HG03175 (cell line): ENCODE data around the gene SREBF2.
A peak's percentile ranks its signal among the peaks of the same experiment; 100 is the strongest.
"Not testable (repeated sequence)": the region's sequence is repeated elsewhere in the genome, so short reads cannot be mapped to it uniquely, and the experiment has no call there.

ENCODE experiments used
- ATAC-seq: cut with Tn5 transposase; IDR thresholded peaks from one replicate; pipeline ENCODE4 v1.9.1; 2021; ENCODE audit warnings: mild to moderate bottlenecking, moderate library complexity; ENCODE audit not compliant: unreplicated experiment

SREBF2 gene

DNA sequence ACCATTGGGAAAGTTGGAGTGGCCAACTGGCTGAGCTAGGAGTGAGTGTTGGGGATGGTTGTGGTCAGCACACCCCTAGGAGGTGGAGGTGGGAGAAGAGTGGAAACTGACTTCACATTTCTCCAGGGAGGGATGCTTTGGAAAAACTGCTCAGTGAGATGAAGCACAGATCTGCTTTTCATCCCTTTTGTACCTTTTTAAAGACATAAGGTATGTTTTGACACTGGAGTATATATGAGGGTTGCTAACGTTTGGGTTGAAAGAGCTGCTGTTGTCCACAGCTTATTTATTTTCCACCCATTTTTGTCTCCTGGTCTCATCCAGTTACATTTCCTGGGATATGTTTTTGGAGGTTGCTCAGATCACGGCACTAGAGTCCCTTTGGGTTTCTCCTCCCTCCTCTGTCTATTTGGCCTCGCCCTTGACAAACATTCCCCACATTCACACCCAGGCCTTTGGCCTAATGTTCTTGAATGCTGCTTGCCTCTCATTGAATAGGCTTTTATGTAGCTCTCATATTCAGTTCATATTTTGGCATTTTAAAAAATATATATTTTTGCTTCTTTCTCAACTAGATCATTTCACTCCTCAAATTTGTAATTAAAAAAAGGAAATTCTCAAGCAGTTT lies 8.3 kb downstream of the SREBF2 start:
- no peak for ATAC-seq

DNA sequence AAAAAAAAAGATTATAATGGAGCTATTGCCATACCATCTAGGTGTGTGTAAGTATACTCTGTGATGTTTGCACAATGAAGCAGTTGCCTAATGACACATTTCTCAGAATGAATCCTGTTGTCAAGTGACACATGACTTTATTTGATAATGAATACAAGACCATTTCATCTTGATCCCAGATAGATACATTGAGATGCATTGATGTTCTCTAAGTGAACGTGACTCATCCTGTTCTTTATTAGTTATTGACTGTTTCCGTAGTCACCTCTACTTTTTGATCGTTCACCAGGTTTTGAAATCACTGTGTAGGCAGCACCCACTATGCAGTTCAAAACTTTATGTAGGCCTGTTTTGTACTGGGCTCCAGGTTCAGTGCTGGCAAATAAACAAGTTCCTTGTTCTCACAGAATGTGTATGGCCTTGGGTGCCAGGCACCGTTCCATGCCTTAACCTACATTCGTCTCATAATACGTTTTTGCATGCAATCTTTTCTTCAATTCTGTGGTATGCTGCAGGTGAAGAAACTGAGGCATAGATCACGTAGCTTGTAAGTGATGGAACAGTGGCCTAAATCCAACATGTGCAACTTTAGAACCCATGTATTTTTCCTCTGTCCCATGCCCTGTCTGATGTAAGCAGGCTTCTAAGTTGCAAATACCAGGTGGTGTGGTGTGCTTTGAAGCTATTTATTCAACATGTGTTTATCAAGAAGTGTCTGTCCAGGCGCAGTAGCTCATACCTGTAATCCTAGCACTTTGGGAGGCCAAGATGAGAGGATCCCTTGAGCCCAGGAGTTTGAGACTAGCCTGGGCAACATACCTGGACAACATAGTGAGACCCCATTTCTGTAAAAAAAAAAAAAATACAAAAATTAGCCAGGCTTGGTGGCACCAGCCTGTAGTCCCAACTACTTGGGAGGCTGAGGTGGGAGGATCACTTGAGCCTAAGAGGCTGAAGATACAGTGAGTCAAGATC lies 10.4 kb downstream of the SREBF2 start:
- ATAC-seq, result no peak

DNA sequence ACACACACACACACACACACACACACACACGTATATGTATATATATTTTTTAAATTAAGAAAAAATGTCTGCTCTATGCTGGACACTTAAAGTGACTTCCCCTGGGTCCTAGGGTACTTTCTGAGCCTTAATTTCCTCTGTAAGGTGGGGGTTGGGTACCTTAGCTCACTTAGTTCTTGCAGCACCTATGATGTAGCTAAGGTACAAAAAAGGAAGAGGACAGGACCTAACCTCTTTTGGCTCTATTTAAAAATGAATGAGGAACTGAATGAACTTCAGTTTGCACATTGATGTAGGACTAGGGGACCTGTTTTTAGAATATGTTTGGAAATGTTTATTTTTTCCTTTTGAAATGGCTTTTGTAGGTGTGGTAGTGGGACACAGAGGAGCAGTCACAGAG lies 11.1 kb downstream of the SREBF2 start:
- ATAC-seq, result no peak

DNA sequence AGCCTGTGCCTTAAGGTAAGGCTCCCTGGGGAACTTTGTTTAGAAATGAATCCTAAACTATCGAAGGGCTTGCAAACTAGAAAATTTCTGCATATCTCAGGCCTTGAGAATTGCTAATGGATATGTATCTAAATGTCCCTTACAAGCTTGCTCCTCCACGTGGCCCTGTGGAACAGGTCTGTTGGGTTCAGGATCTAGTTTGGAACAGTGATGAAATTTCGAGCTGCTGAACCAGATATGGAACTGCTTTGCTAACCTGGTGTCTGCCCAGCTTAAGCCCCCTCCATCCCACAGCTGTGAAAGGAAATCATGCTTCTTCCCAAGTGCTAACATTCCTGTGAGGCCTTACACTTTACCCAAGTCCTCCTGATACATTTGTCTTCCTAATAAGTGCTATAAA lies 11.6 kb downstream of the SREBF2 start:
- ATAC-seq, result no peak

DNA sequence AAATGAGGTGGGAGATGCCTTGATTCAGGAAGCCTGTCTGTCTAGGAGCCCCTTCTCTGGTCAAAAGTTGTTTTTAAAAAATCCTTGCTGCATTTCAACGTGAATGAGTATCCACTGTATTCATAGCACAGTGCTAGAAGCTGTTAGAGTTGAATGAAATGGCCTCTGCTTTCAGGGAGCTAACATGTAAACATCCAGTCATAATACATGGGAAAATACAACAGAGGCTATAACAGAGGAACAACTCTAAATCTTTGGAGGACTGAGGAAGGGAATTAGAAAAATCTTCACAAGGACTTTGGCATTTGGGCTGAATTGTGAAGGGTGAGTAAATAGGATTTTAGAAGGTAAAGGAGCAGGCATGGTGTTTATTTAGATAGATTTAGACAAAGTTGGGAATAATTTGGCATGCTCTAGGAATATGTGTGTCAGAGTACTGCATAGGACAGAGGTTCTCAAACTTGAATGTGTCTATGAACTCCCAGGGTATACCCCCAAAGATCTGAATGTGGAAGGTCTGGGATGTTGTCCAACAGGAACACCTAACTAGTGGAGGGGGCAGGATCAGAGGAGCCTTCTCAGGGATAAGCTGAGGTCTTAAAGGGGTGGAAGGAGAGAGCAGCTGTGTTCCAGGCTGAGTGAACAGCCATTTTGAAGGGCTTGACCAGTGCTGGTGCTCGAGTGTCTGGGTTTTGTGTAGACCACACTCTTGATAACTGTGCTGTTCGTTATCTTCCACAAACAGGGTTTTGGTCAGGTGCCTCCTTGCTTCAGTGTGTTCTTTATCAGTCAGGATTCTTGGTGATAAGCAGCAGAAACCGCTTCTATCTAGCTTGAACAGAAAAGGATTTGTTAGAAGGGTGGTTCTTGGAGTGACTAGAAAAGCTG lies 12.7 kb downstream of the SREBF2 start:
- no peak for ATAC-seq

DNA sequence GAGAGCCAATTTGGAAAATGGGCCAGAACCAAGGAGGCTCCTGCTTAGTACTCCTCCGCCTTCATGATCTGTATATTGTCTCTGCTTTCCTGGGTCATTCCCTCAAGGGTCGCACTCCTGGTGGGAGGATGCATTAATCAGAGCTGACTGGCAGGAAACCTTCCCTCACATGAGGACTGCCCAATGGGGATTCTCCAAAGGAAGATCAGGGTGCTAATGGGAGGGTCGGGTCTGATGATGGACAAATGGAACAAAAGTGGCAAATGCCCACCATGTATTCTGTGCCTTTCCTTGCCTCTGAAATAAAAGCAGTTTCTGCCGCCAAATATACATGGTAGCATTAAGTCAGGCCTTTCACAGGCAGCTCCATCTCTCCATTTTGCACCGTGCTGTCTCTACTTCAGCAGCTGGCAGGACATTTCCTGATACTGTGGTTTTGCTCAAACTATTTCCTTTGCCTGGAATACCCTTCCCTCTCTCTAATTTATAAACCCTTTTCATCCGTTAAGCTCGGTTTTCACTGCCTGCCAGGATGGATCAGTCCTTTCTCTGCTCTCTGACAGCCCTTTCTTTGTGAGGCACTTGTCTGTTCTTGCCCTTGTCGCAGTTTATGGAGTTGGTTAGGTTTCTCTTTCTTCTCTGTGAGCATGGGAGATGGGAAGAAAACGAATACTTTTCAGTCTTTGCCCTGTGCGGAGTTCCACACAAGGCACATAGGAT lies 13.5 kb downstream of the SREBF2 start:
- no peak for ATAC-seq

DNA sequence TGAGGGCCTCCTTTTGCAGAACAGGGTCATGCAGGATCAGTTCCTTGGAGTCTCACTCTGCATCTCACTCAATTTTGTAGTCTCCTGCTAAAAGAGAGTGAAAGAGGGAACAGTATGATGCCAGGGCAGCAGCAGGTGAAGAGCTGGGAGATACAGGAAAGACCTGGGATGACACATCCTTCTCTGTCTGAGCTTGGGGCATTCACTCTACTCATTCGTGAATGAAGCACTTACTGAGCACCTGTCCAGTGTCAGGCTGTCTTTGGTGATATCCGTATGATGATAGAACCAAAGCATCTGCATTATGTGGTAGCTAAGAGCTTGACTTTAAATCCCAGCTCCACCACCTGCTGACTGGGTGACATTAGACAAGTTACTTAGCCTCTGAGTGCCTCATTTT lies 14.4 kb downstream of the SREBF2 start:
- ATAC-seq, result no peak

DNA sequence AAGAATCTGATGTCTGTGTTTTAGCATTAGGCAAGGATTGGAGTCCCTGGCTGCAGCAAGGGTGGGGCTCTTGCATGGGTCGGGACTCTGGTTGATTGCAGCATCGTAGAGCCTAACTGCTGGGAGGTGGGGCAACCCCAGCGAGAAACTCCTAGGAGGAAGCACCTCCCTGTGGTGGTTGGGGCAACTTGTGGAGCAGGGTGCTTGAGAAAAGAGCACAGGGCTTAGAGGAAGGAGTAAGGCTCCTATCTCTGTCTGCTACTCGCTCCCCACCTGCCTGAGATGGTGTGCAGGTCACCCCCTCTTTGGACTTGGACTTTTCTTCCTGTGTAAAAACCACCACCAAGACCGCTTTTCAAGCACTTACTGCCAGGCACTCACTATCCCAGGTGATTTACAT lies 15.6 kb downstream of the SREBF2 start:
- ATAC-seq, result no peak

DNA sequence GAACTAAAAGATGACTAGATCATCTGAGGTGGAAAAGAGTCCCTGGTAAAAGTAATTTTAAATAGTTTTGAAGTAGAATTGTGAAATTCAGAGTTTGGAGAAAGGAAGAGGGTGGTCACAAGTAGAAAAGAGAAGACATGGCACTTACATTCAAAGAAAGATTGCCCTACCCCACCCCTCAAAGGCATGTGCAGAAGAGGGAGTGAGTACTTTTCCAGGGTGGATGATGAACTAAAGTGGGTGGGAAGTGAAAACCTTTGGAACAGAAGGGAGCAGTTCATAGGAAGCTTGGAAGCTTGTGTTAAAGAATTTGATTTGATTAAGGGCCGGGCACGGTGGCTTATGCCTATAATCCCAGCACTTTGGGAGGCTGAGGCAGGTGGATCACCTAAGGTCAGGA lies 23.6 kb downstream of the SREBF2 start:
- ATAC-seq, result no peak

DNA sequence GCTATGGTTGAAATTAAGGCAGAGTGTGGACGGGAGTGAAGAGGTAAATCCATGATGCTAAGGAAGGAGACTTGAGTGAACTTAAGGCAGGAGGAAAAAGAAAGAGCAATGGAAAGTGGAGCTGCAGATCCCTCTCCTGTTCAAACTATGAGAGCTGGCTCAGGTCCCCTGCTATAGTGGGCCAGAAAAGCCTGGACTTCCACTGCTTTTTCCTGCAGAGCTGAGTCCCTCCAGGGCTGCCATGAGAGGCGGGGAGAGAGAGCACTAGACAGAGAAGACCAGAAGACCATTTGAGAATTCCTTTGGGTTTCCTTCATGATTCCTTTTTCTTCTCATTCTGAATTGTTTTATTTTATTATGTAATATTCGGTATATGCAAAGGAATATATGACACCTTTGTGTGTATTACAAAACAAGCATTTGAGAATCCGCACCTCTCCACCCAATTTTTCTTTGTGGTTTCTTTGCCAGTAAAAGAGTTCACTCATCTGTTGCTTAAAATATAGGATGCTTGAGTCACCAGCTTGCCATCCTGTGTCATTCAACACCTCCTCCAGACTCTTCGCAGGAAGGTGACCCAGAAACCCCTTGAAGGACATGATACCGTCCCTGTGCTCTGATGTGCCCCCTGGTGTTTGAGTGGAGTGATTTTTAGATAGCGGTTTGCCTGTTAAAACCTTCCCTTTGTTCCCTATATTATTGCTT lies 24.4 kb downstream of the SREBF2 start:
- ATAC-seq, result no peak

DNA sequence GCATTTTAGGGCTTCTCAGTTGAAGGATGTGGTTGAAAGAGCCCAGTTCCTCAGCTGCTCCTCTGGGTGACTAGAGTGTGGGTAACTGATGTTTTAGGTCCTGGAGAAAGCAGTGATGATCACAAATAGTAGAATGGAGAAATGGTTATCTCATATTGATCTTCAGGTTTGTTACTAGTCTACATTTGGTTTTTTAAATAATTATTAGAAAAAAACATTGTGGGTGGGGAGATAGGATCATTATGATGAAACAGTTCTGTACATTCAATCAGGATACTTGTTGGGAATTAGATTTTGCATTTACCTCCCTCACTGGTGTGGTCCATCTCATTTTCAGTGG lies 24.9 kb downstream of the SREBF2 start:
- no peak for ATAC-seq

DNA sequence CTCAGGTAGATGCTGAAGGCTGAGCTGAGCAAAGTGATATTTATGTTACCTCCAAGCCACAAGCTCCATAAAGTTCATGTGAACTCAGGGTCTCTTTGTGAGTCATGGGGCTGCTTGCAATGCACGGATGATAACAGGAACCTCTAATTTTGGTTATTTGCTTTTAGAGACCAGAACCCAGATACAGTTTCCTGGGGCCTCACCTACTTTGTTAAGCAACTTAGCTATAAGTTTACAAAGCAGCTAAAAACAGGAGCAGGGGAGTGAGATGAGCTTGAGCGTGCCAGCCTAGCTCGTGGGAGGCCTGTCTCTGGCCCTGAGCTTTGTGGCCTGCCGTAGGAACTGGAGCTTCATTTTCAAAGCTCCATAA lies 29.2 kb downstream of the SREBF2 start:
- ATAC-seq, result peak; percentile 40

DNA sequence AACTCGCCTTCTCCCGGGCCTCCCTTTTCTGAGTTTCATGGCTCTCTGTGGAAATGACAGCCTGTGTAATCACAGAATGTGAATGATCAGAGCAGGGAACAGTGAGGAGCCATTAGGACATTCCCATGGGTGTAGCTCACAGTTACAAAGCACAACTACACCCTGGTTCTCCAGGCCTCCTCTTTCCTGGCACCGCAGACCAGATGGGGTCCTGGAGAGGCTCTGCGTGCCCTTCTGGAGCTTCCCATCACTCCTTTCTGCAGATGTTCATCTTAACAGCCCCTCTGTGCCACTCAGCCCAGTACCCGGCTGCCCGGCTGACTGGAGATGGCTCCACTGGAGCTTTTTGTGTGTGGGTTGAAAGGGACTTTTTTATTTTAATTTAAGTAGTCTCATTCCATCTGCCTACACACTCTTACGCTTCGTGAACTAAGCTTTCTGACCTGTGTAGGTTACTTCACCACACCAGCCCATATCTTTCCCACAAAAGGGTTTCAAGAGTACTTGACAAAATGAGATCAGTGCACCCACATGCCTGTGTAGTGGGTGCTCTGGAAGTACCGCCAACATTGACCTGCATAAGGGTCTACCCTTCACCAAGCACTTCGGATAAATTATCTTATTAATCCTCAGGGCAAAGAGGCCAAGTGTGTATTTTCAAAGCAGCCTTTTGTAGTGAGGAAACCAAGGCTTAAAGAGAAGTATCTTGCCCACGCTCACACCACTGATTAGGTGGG lies 29.8 kb downstream of the SREBF2 start:
- ATAC-seq, result peak; percentile 48

DNA sequence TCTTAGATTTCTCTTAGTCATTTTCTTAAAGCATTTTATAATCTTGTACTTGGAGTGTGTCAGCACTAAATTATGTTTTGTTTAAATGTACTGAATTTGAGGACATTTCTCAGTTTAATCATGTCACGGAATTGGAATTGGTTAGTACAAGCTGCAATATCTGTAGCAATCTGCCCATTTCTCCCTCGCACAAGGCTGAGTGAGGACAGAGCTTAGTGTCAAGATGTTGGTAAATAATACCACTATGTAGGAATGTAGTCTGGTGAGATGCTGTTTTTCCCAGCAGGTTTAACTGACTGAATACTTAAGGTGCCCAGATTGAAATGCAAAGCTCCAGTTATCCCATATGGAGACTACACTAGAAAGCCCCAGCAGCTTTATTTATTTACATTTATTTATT lies 30.6 kb downstream of the SREBF2 start:
- no peak for ATAC-seq

DNA sequence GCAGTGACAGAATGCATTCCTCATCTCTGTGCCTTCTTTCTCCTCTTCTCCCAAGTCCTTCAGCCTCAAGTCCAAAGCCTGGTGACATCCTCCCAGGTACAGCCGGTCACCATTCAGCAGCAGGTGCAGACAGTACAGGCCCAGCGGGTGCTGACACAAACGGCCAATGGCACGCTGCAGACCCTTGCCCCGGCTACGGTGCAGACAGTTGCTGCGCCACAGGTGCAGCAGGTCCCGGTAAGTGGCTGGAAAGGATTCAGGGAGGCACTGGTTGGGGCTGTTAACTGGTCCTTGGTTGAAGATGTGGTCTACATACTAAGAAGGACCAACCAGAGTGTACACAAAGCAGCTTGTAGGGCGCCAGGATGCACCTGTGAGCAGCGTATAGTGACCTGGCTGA lies 35.7 kb downstream of the SREBF2 start:
- no peak for ATAC-seq

DNA sequence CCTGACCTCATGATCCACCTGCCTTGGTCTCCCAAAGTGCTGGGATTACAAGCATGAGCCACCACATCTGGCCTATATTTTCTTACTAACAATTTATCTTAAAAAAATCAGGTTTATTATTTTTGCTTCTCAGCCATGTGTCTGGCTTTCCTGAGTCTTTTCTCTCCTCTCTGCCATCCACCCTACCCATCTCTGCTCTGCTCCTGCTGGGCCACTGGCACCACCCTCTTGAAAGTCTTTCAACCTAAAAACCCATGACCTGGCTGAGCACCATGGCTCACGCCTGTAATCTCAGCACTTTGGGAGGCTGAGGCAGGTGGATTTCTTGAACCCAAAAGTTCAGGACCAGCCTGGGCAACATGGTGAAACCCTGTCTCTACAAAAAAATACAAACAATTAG lies 37.2 kb downstream of the SREBF2 start:
- ATAC-seq, result not testable (repeated sequence)

DNA sequence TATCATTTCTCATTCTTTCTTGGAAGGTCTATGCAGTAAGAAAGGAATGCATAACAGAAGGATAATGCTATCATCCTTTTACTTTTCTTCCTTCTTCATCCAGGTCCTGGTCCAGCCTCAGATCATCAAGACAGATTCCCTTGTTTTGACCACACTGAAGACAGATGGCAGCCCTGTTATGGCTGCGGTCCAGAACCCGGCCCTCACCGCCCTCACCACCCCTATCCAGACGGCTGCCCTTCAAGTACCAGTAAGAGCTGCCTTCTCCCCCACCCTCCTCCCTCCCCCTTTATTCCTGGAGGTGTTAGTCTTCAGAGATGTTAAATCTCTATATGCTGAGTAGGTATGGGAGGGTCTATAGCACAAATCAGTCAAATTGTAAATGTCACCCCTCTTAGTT lies 37.9 kb downstream of the SREBF2 start:
- ATAC-seq, result no peak

DNA sequence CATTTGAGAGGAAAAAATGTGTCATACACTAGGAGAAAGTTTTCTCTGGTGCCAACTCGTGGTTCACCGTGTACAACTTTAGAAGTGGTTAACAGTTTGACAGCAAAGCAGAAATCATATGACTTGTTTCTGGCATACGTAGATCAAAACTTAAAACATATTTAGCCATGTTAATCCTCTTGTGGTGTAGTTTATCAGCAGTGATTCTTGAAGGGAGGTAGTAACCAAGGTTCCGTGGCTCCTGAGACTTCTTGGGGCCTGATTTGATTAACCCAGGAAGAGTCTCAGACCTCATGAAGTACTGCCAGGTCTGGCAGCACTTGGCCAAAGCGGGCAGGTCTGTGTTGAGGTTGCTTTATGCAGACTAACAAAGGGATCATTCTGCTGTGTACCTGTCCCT lies 40.5 kb downstream of the SREBF2 start:
- no peak for ATAC-seq

DNA sequence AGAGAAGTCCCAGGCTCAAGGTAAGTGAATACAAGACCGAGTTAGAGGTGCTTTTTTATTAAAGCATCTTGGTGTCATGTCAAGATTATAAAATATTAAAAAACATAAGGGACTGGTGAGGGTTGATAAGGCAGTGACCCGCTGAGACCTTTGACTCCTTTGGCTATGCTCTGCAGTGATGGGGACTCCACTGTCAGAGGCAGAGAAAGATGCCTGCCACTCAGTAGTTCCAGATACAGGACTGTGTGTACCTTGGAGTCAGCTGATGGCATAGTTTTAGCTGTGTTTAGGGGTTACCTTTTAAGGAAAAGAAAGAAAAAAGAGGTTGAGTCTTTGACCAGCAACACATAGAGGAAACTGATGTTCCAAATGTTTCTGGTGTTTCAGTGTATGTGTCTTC lies 41.2 kb downstream of the SREBF2 start:
- ATAC-seq, result no peak
